ENCODE results near the gene RNF111.
"Not testable (repeated sequence)": the region's sequence is repeated elsewhere in the genome, so short reads cannot be mapped to it uniquely, and the experiment has no call there.

Gene RNF111

GRCh38 chr15:59116141-59116540 lies 128.7 kb downstream of the RNF111 start:
- H3K9ac ChIP-seq (ENCODE audit: low read length): no peak overlapping the region
- H3K4me3 ChIP-seq (ENCODE audit: low read depth in 1 of 2, low read length in 2 of 2): no peak overlapping the region
- no peaks in the 10 kb centered on the region for H3K4me1 ChIP-seq (ENCODE audit: insufficient read depth, low read length)
- no peak overlapping the region for H3K27ac ChIP-seq (ENCODE audit: low read depth, low read length)
- no peaks in the 10 kb centered on the region for H3K9me3 ChIP-seq (ENCODE audit: low read length)
- no peaks in the 10 kb centered on the region for H3K36me3 ChIP-seq (ENCODE audit: insufficient read depth, low read length)
- no peaks in the 10 kb centered on the region for H3K27me3 ChIP-seq (ENCODE audit: control insufficient read depth in 1 of 2, insufficient read depth in 2 of 2, low read length in 2 of 2)

DNA sequence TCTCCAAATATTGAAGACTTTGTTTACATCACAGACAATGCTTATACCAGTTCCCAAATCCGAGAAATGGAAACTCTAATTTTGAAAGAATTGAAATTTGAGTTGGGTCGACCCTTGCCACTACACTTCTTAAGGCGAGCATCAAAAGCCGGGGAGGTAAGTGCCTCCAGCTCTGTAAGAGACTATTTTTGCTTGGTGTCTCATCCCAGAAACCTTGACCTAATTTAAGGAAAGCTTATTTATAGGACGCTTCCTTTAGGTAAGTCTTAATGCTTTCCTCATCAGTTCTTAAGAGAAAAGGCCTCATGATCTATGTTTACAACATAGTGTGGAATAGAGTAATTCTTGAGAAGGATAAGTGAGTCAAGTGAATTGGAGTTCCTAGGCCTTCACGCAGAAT lies 129.3 kb downstream of the RNF111 start:
- Histone ChIP-seq H3K9ac (ENCODE audit: low read length) (no peak overlapping the region), H3K4me3 (ENCODE audit: low read depth in 1 of 2, low read length in 2 of 2) (no peak overlapping the region), H3K27me3 (ENCODE audit: control insufficient read depth in 1 of 2, insufficient read depth in 2 of 2, low read length in 2 of 2) (no peaks in the 10 kb centered on the region), H3K36me3 (ENCODE audit: insufficient read depth, low read length) (no peaks in the 10 kb centered on the region), H3K9me3 (ENCODE audit: low read length) (no peaks in the 10 kb centered on the region), H3K4me1 (ENCODE audit: insufficient read depth, low read length) (no peaks in the 10 kb centered on the region), H3K27ac (ENCODE audit: low read depth, low read length) (no peak overlapping the region)

DNA sequence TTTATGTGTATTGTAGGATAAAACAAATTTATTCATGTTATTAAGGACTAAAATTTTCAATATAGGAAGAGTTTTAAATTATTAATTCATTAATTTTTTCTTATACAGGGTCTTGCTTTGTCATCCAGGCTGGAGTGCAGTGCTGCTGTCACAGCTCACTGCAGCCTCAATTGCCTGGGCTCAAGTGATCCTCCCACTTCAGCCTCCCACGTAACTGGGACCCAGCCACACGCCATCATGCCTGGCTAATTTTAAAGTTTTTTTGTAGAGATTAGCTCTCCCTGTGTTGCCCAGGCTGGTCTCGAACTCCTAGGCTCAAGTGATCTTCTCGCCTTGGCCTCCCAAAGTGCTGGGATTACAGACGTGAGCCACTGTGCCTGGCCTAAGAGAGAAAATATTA lies 132.2 kb downstream of the RNF111 start:
- no peaks in the 10 kb centered on the region for H3K4me1 ChIP-seq (ENCODE audit: insufficient read depth, low read length)
- no peaks in the 10 kb centered on the region for H3K36me3 ChIP-seq (ENCODE audit: insufficient read depth, low read length)
- no peak overlapping the region for H3K27ac ChIP-seq (ENCODE audit: low read depth, low read length)
- no peaks in the 10 kb centered on the region for H3K27me3 ChIP-seq (ENCODE audit: control insufficient read depth in 1 of 2, insufficient read depth in 2 of 2, low read length in 2 of 2)
- H3K4me3 ChIP-seq (ENCODE audit: low read depth in 1 of 2, low read length in 2 of 2): no peak overlapping the region
- H3K9ac ChIP-seq (ENCODE audit: low read length): no peak overlapping the region
- H3K9me3 ChIP-seq (ENCODE audit: low read length): no peaks in the 10 kb centered on the region

DNA sequence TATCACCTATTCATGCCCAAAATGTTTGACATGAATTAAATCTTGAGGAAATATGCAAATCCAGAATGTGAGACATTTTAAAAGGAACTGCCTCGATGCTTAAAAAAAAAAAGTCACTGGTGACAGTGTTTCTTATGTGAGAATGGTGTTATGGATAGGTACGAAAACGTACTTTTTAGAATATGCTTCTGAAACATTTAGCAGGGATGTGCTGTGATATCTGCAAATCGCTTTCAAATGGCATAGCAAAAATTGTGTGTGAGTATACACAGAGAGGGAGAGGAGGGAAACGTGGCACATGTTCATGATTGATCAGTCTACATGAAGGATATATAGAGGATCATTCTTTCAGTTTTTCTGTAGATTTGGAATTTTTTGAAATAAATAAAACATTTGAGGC lies 133.5 kb downstream of the RNF111 start:
- Histone ChIP-seq H3K27ac (ENCODE audit: low read depth, low read length) (no peak overlapping the region), H3K27me3 (ENCODE audit: control insufficient read depth in 1 of 2, insufficient read depth in 2 of 2, low read length in 2 of 2) (no peaks in the 10 kb centered on the region), H3K9ac (ENCODE audit: low read length) (no peak overlapping the region), H3K4me1 (ENCODE audit: insufficient read depth, low read length) (no peaks in the 10 kb centered on the region), H3K4me3 (ENCODE audit: low read depth in 1 of 2, low read length in 2 of 2) (no peak overlapping the region), H3K9me3 (ENCODE audit: low read length) (no peaks in the 10 kb centered on the region), H3K36me3 (ENCODE audit: insufficient read depth, low read length) (no peaks in the 10 kb centered on the region)

- Histone ChIP-seq H3K36me3 (ENCODE audit: insufficient read depth, low read length) (no peaks in the 10 kb centered on the region), H3K9ac (ENCODE audit: low read length) (no peak overlapping the region), H3K9me3 (ENCODE audit: low read length) (no peaks in the 10 kb centered on the region), H3K27me3 (ENCODE audit: control insufficient read depth in 1 of 2, insufficient read depth in 2 of 2, low read length in 2 of 2) (no peaks in the 10 kb centered on the region), H3K4me1 (ENCODE audit: insufficient read depth, low read length) (no peaks in the 10 kb centered on the region), H3K27ac (ENCODE audit: low read depth, low read length) (no peak overlapping the region), H3K4me3 (ENCODE audit: low read depth in 1 of 2, low read length in 2 of 2) (no peak overlapping the region)
Observed at GRCh38 chr15:59124261-59124660, 136.8 kb downstream of the RNF111 start.

GRCh38 chr15:59125683-59126082 lies 138.2 kb downstream of the RNF111 start:
- not testable (repeated sequence) for H3K27me3 ChIP-seq (ENCODE audit: control insufficient read depth in 1 of 2, insufficient read depth in 2 of 2, low read length in 2 of 2); H3K4me3 ChIP-seq (ENCODE audit: low read depth in 1 of 2, low read length in 2 of 2); H3K9ac ChIP-seq (ENCODE audit: low read length); H3K4me1 ChIP-seq (ENCODE audit: insufficient read depth, low read length); H3K27ac ChIP-seq (ENCODE audit: low read depth, low read length); H3K36me3 ChIP-seq (ENCODE audit: insufficient read depth, low read length); H3K9me3 ChIP-seq (ENCODE audit: low read length)

DNA sequence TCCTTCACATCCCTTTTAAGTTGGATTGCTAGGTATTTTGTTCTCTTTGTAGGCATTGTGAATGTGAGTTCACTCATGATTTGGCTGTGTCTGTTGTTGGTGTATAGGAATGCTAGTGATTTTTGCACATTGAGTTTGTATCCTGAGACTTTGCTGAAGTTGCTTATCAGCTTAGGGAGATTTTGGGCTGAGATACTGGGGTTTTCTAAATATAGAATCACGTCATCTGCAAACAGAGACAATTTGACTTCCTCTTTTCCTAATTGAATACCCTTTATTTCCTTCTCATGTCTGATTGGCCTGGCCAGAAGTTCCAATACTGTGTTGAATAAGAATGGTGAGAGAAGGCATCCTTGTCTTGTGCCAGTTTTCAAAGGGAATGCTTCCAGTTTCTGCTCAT lies 139.8 kb downstream of the RNF111 start:
- not testable (repeated sequence) for H3K4me3 ChIP-seq (ENCODE audit: low read depth in 1 of 2, low read length in 2 of 2); H3K27me3 ChIP-seq (ENCODE audit: control insufficient read depth in 1 of 2, insufficient read depth in 2 of 2, low read length in 2 of 2); H3K9ac ChIP-seq (ENCODE audit: low read length); H3K36me3 ChIP-seq (ENCODE audit: insufficient read depth, low read length); H3K27ac ChIP-seq (ENCODE audit: low read depth, low read length); H3K9me3 ChIP-seq (ENCODE audit: low read length); H3K4me1 ChIP-seq (ENCODE audit: insufficient read depth, low read length)

DNA sequence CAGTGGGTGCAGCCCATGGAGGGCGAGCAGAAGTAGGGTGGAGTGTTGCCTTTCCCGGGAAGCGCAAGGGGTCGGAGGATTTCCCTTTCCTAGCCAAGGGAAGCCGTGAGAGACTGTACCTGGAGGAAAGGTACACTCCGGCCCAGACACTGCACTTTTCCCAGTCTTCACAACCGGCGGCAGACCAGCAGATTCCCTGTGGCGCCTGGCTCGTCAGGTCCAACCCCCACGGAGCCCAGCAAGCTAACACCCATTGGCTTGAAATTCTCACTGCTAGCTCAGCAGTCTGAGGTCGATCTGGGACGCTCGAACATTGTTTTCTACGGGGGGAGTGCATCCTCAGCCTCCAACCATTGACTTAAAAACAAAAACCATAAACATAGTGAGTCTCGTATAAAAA lies 144.0 kb downstream of the RNF111 start:
- peaks cover 4% of the 10 kb centered on the region for H3K36me3 ChIP-seq (ENCODE audit: insufficient read depth, low read length)
- H3K9ac ChIP-seq (ENCODE audit: low read length): no peak overlapping the region
- no peak overlapping the region for H3K4me3 ChIP-seq (ENCODE audit: low read depth in 1 of 2, low read length in 2 of 2)
- H3K4me1 ChIP-seq (ENCODE audit: insufficient read depth, low read length): no peaks in the 10 kb centered on the region
- H3K9me3 ChIP-seq (ENCODE audit: low read length): no peaks in the 10 kb centered on the region
- H3K27ac ChIP-seq (ENCODE audit: low read depth, low read length): no peak overlapping the region
- no peaks in the 10 kb centered on the region for H3K27me3 ChIP-seq (ENCODE audit: control insufficient read depth in 1 of 2, insufficient read depth in 2 of 2, low read length in 2 of 2)

GRCh38 chr15:59131969-59132562 lies 144.6 kb downstream of the RNF111 start:
- Histone ChIP-seq H3K9me3 (ENCODE audit: low read length) (no peaks in the 10 kb centered on the region), H3K4me3 (ENCODE audit: low read depth in 1 of 2, low read length in 2 of 2) (no peak overlapping the region), H3K9ac (ENCODE audit: low read length) (no peak overlapping the region), H3K4me1 (ENCODE audit: insufficient read depth, low read length) (no peaks in the 10 kb centered on the region), H3K27ac (ENCODE audit: low read depth, low read length) (no peak overlapping the region), H3K27me3 (ENCODE audit: control insufficient read depth in 1 of 2, insufficient read depth in 2 of 2, low read length in 2 of 2) (no peaks in the 10 kb centered on the region), H3K36me3 (ENCODE audit: insufficient read depth, low read length) (peaks cover 7% of the 10 kb centered on the region)

GRCh38 chr15:59133929-59134427 lies 146.5 kb downstream of the RNF111 start:
- no peak overlapping the region for H3K27ac ChIP-seq (ENCODE audit: low read depth, low read length)
- H3K27me3 ChIP-seq (ENCODE audit: control insufficient read depth in 1 of 2, insufficient read depth in 2 of 2, low read length in 2 of 2): no peaks in the 10 kb centered on the region
- H3K9me3 ChIP-seq (ENCODE audit: low read length): no peaks in the 10 kb centered on the region
- H3K36me3 ChIP-seq (ENCODE audit: insufficient read depth, low read length): peaks cover 13% of the 10 kb centered on the region
- H3K4me3 ChIP-seq (ENCODE audit: low read depth in 1 of 2, low read length in 2 of 2): no peak overlapping the region
- H3K4me1 ChIP-seq (ENCODE audit: insufficient read depth, low read length): no peaks in the 10 kb centered on the region
- H3K9ac ChIP-seq (ENCODE audit: low read length): no peak overlapping the region

- Histone ChIP-seq H3K27me3 (ENCODE audit: control insufficient read depth in 1 of 2, insufficient read depth in 2 of 2, low read length in 2 of 2) (no peaks in the 10 kb centered on the region), H3K36me3 (ENCODE audit: insufficient read depth, low read length) (peaks cover 23% of the 10 kb centered on the region), H3K9me3 (ENCODE audit: low read length) (no peaks in the 10 kb centered on the region), H3K27ac (ENCODE audit: low read depth, low read length) (no peak overlapping the region), H3K4me3 (ENCODE audit: low read depth in 1 of 2, low read length in 2 of 2) (no peak overlapping the region), H3K4me1 (ENCODE audit: insufficient read depth, low read length) (no peaks in the 10 kb centered on the region), H3K9ac (ENCODE audit: low read length) (no peak overlapping the region)
Observed at GRCh38 chr15:59137566-59137965, 150.1 kb downstream of the RNF111 start.

DNA sequence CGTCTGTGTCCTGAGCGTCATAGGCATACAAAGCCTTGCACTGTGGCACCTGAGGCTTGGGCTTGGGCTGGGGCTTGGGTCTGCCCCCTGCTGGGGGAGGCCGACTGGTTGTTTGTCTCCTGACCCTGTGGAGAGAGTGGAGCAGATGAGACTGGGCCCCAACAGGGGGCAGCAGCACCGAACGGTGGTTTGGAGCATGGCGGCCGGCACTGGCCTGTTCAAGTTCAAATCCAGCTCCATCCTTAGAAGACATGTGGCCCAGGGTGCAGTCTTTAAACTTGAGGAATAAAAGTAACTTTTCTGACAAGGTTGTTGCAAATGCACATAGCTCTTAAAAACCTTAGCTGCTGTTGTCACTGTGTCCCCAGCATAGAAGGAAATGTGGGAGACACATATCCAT lies 150.8 kb downstream of the RNF111 start:
- no peaks in the 10 kb centered on the region for H3K27me3 ChIP-seq (ENCODE audit: control insufficient read depth in 1 of 2, insufficient read depth in 2 of 2, low read length in 2 of 2)
- no peaks in the 10 kb centered on the region for H3K4me1 ChIP-seq (ENCODE audit: insufficient read depth, low read length)
- no peak overlapping the region for H3K9ac ChIP-seq (ENCODE audit: low read length)
- no peaks in the 10 kb centered on the region for H3K9me3 ChIP-seq (ENCODE audit: low read length)
- no peak overlapping the region for H3K27ac ChIP-seq (ENCODE audit: low read depth, low read length)
- H3K36me3 ChIP-seq (ENCODE audit: insufficient read depth, low read length): peaks cover 30% of the 10 kb centered on the region
- no peak overlapping the region for H3K4me3 ChIP-seq (ENCODE audit: low read depth in 1 of 2, low read length in 2 of 2)
